ENCODE data around the gene SLC7A5.
A peak's percentile ranks its signal among the peaks of the same experiment; 100 is the strongest.
"Not testable (repeated sequence)": the region's sequence is repeated elsewhere in the genome, so short reads cannot be mapped to it uniquely, and the experiment has no call there.

SLC7A5 gene

GRCh38 chr16:87791295-87792204, 77.8 kb downstream of the SLC7A5 start:
- Histone ChIP-seq H3K27ac (no peak overlapping the region), H3K27me3 (replicated peaks) (no peaks in the 10 kb centered on the region), H3K4me3 (ENCODE audit: low read depth, low read length) (no peak overlapping the region), H3K36me3 (replicated peaks) (no peaks in the 10 kb centered on the region)
- TF ChIP-seq CTCF (IDR thresholded peaks at IDR 0.05; ENCODE audit: low read depth, low read length, missing control alignments) = no peak
- in situ Hi-C loops (cut with HindIII; ENCODE audit: low pct_ligation_motif_present, low sequenced_read_pairs) = no loop called here
- DNase-seq = no peak

DNA sequence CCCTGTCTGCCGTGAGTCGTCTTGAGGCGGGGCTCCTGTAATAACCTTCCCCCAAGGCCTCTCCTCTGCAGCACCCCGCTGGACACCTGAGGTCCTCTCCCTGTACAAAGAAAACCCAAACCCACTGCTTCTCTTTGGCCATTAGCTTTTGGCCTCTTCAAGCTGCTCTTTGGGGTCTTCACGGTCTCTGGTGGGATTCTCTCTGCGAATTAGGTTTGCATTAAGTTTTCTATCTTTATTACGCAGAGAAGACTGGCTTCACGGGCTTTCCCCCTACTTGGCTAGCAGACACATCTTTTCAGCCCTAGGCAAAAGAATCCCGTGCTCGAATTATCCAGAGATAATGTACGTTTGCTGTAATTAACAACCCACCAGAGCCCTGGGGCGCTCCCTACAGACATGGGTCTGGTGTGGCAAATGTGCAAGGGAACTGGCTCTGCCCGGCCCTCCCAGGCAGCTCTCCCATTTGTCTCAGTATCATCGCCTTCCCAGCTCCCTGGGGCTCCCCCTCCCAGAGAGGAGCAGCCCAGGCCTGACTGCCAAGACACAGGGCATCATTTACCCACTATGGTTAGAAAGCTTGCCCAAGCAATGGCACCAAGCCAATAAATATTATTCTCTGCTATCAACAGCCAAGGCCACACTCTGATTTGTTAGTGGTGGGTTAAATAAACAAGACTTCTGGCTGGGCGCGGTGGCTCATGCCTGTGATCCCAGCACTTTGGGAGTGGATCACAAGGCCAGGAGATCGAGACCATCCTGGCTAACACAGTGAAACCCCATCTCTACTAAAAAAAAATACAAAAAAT, 78.8 kb downstream of the SLC7A5 start:
- in situ Hi-C loops (cut with HindIII; ENCODE audit: low pct_ligation_motif_present, low sequenced_read_pairs) = no loop called here
- H3K27me3 ChIP-seq (replicated peaks) = no peaks in the 10 kb centered on the region
- DNase-seq = no peak
- TF ChIP-seq CTCF (IDR thresholded peaks at IDR 0.05; ENCODE audit: low read depth, low read length, missing control alignments) = no peak
- no peaks in the 10 kb centered on the region for H3K36me3 ChIP-seq (replicated peaks)
- no peak overlapping the region for H3K27ac ChIP-seq
- no peak overlapping the region for H3K4me3 ChIP-seq (ENCODE audit: low read depth, low read length)

GRCh38 chr16:87789437-87790291, 79.6 kb downstream of the SLC7A5 start:
- DNase-seq = peak; percentile 65
- Histone ChIP-seq H3K27me3 (replicated peaks) (no peaks in the 10 kb centered on the region), H3K4me3 (ENCODE audit: low read depth, low read length) (no peak overlapping the region), H3K27ac (no peak overlapping the region), H3K36me3 (replicated peaks) (no peaks in the 10 kb centered on the region)
- in situ Hi-C loops (cut with HindIII; ENCODE audit: low pct_ligation_motif_present, low sequenced_read_pairs) = no loop called here
- TF ChIP-seq CTCF (IDR thresholded peaks at IDR 0.05; ENCODE audit: low read depth, low read length, missing control alignments) = no peak

- in situ Hi-C loops (cut with HindIII; ENCODE audit: low pct_ligation_motif_present, low sequenced_read_pairs); DNase-seq; H3K36me3 ChIP-seq (replicated peaks); H3K27me3 ChIP-seq (replicated peaks); H3K27ac ChIP-seq; H3K4me3 ChIP-seq (ENCODE audit: low read depth, low read length): not testable (repeated sequence)
Measured at GRCh38 chr16:87788730-87789436, 80.4 kb downstream of the SLC7A5 start.

- H3K27ac ChIP-seq; in situ Hi-C loops (cut with HindIII; ENCODE audit: low pct_ligation_motif_present, low sequenced_read_pairs); H3K36me3 ChIP-seq (replicated peaks); DNase-seq; H3K4me3 ChIP-seq (ENCODE audit: low read depth, low read length); H3K27me3 ChIP-seq (replicated peaks): not testable (repeated sequence)
Measured at GRCh38 chr16:87787451-87788091, 81.7 kb downstream of the SLC7A5 start.

- Histone ChIP-seq H3K4me3 (ENCODE audit: low read depth, low read length) (no peak overlapping the region), H3K36me3 (replicated peaks) (no peaks in the 10 kb centered on the region), H3K27ac (no peak overlapping the region), H3K27me3 (replicated peaks) (no peaks in the 10 kb centered on the region)
- no peak for TF ChIP-seq CTCF (IDR thresholded peaks at IDR 0.05; ENCODE audit: low read depth, low read length, missing control alignments)
- no peak for DNase-seq
- in situ Hi-C loops (cut with HindIII; ENCODE audit: low pct_ligation_motif_present, low sequenced_read_pairs) = no loop called here
Measured at GRCh38 chr16:87784812-87785211, 84.5 kb downstream of the SLC7A5 start.

Data from brain microvascular endothelial cell (primary cell).